HepG2 (cell line): ENCODE results near the gene ADAMTS17. TPM values are rescaled to one million over a fixed set of nuclear protein-coding genes. Genes with fewer than 3 reads are reported as not detected.

Experiments used
- ATAC-seq: fragments of 200-7000 bp; cut with Tn5 transposase; 3 replicates; pipeline ENCODE4 v1.9.1; 2020; ENCODE audit warnings: mild to moderate bottlenecking, moderate library complexity
- BruUV-seq: library from RNA; stranded (reverse); fragments of 400-500 nt; replicated peaks from 2 replicates; lab custom pipeline; 2021; lab: Mats Ljungman, UMichigan
- CTCF ChIA-PET: fragments of 300-600 bp; formaldehyde crosslinking; extraction: SDS; loops from one replicate; lab custom pipeline; 2021; ENCODE audit warnings: low total read pairs, inconsistent platforms, low intra/inter-chr PET ratio; lab: Yijun Ruan, JAX
- POLR2A ChIA-PET: fragments of 350-600 bp; sonication (Branson Sonifier 250); formaldehyde crosslinking; loops from one replicate; lab custom pipeline; 2020; ENCODE audit warnings: antibody characterized with exemption, inconsistent platforms; lab: Yijun Ruan, JAX
- DNase-seq: peaks from one replicate; pipeline ENCODE4 v3.0.0-alpha.2; 2015; ENCODE audit warnings: low spot score
- FAIRE-seq: peaks from 3 replicates; lab custom pipeline; 2011; peaks lifted over from hg19 to GRCh38; lab: Jason Lieb, UNC
- H2AFZ ChIP-seq: one replicate; pipeline ENCODE4 v1.6.1; 2011; ENCODE audit warnings: low read length, inconsistent platforms
- H3K27ac ChIP-seq: fragments of 300-600 bp; 3 replicates; pipeline ENCODE4 v1.8.0; 2011; ENCODE audit warnings: mixed run types, mild to moderate bottlenecking, mixed read lengths, low read length, inconsistent platforms; ENCODE audit not compliant: insufficient read depth; ENCODE audit errors: extremely low read length
- H3K27me3 ChIP-seq, 2 experiments: fragments of 200-600 bp in 1 of 2; 2 replicates in 1 of 2; 3 replicates in 1 of 2; pipeline versions ENCODE4 v1.6.0 to v1.8.0; 2011; ENCODE audit warnings: low read length in 2 of 2, mild to moderate bottlenecking in 2 of 2, moderate library complexity in 2 of 2, inconsistent platforms in 1 of 2; ENCODE audit not compliant: insufficient read depth in 2 of 2, control insufficient read depth in 1 of 2
- H3K36me3 ChIP-seq, 2 experiments: fragments of 200-600 bp in 1 of 2; replicated peaks in 1 of 2; 2 replicates in 1 of 2; 3 replicates in 1 of 2; pipeline versions ENCODE4 v1.5.1 to v1.8.0; 2011; ENCODE audit warnings: low read length in 2 of 2, inconsistent platforms in 1 of 2; ENCODE audit not compliant: insufficient read depth in 2 of 2, control insufficient read depth in 1 of 2
- H3K4me1 ChIP-seq: 2 replicates; pipeline ENCODE4 v1.5.1; 2012; ENCODE audit warnings: low read length, inconsistent platforms; ENCODE audit not compliant: insufficient read depth
- H3K4me2 ChIP-seq: 2 replicates; pipeline ENCODE4 v1.6.0; 2011; ENCODE audit warnings: low read depth, low read length, inconsistent platforms
- H3K4me3 ChIP-seq, 3 experiments: fragments of 200-600 bp in 1 of 3; sonication (generic), shearing (Covaris generic) in 1 of 3; replicated peaks in 1 of 3; 2 replicates each; pipeline ENCODE4 v1.5.1; 2011 to 2016; ENCODE audit warnings: low read length in 3 of 3, inconsistent platforms in 2 of 3, low read depth in 2 of 3, mild to moderate bottlenecking in 2 of 3, control low read depth in 1 of 3, mixed read lengths in 1 of 3; ENCODE audit not compliant: insufficient read depth in 1 of 3
- H3K79me2 ChIP-seq: one replicate; pipeline ENCODE4 v1.6.1; 2011; ENCODE audit warnings: low read length, inconsistent platforms; ENCODE audit not compliant: insufficient read depth
- H3K9ac ChIP-seq: 2 replicates; pipeline ENCODE4 v1.6.0; 2011; ENCODE audit warnings: mild to moderate bottlenecking, low read depth, low read length, inconsistent platforms; ENCODE audit not compliant: insufficient read depth
- H3K9me3 ChIP-seq: 2 replicates; pipeline ENCODE4 v1.5.1; 2012; ENCODE audit warnings: mild to moderate bottlenecking, low read length
- H4K20me1 ChIP-seq: 2 replicates; pipeline ENCODE4 v1.6.0; 2011; ENCODE audit warnings: inconsistent platforms, mild to moderate bottlenecking, low read length, moderate library complexity; ENCODE audit not compliant: insufficient read depth
- RBAK ChIP-seq: sonication (generic); formaldehyde crosslinking; IDR thresholded peaks from 2 replicates; pipeline ENCODE4 v1.5.1; 2020; ENCODE audit warnings: mild to moderate bottlenecking, missing genetic modification reagents
- SRY ChIP-seq: sonication (generic); formaldehyde crosslinking; IDR thresholded peaks from 2 replicates; pipeline ENCODE4 v1.8.0; 2022; ENCODE audit warnings: mild to moderate bottlenecking, missing genetic modification reagents
- ZBTB1 ChIP-seq: sonication (generic); formaldehyde crosslinking; IDR thresholded peaks from 2 replicates; pipeline ENCODE4 v1.4.0; 2020; ENCODE audit warnings: missing genetic modification reagents, borderline replicate concordance
- ZNF121 ChIP-seq: sonication (generic); formaldehyde crosslinking; IDR thresholded peaks from 2 replicates; pipeline ENCODE4 v1.5.0; 2020; ENCODE audit warnings: mild to moderate bottlenecking, missing genetic modification reagents
- ZNF235 ChIP-seq: sonication (generic); formaldehyde crosslinking; IDR thresholded peaks from 2 replicates; pipeline ENCODE4 v1.8.1; 2023; ENCODE audit warnings: mild to moderate bottlenecking, missing genetic modification reagents, borderline replicate concordance
- ZNF326 ChIP-seq: sonication (generic); formaldehyde crosslinking; IDR thresholded peaks from 2 replicates; pipeline ENCODE4 v1.4.0; 2020; ENCODE audit warnings: missing genetic modification reagents, borderline replicate concordance
- ZNF619 ChIP-seq: sonication (generic); formaldehyde crosslinking; IDR thresholded peaks from 2 replicates; pipeline ENCODE4 v1.4.0; 2020; ENCODE audit warnings: mild to moderate bottlenecking, missing genetic modification reagents
- ZNF7 ChIP-seq: IDR thresholded peaks from 2 replicates; pipeline ENCODE4 v1.6.1; 2016; ENCODE audit warnings: missing biosample characterization, missing genetic modification reagents
- ZNF777 ChIP-seq: sonication (generic); formaldehyde crosslinking; IDR thresholded peaks from 2 replicates; pipeline ENCODE4 v1.4.0; 2020; ENCODE audit warnings: missing genetic modification reagents
- WGBS: methylation state at CpG from one replicate; pipeline ENCODE4 v1.1.6; 2017; ENCODE audit warnings: low lambda C conversion rate; 5-methylcytosine and 5-hydroxymethylcytosine counted together
- in situ Hi-C: cut with HindIII; loops from 2 replicates; pipeline ENCODE4 v1.10.0; 2017; ENCODE audit warnings: low pct_unique_long_range_greater_than_20kb; ENCODE audit not compliant: extremely low pct_ligation_motif_present
- intact Hi-C: fragments of 100-400 bp; cut with micrococcal nuclease; formaldehyde crosslinking; loops from one replicate; pipeline ENCODE4 v1.10.0; 2022; ENCODE audit not compliant: unreplicated experiment
- polyA plus RNA-seq, 8 experiments: library from polyadenylated mRNA; depleted of rRNA in 3 of 8; stranded (reverse) in 7 of 8; unstranded in 1 of 8; fragments of >200 nt; fragmentation: Illumina TruSeq in 4 of 8; extraction: Trizol in 4 of 8; gene quantifications; 2 replicates each; pipeline versions ENCODE4 v1.2.1 to v1.2.3, GENCODE V29; 2011 to 2016; ENCODE audit warnings: low read depth in 4 of 8, missing spikeins in 1 of 8, mixed read lengths in 1 of 8; ENCODE audit not compliant: insufficient read depth in 1 of 8
- total RNA-seq, 5 experiments: library from RNA; depleted of rRNA; stranded (reverse); fragments of >200 nt; fragmentation: Illumina TruSeq; extraction: Trizol; gene quantifications; 2 replicates each; pipeline ENCODE4 v1.2.3, GENCODE V29; 2016; ENCODE audit warnings: low read depth in 1 of 5
- TF ChIP-seq, protein P1 (sequence below): IDR thresholded peaks from 2 replicates; pipeline ENCODE4 v1.6.1; 2016
- TF ChIP-seq, protein P2 (sequence below): sonication (generic); formaldehyde crosslinking; conservative IDR thresholded peaks from 2 replicates; pipeline ENCODE4 v1.4.0; 2020; ENCODE audit warnings: missing genetic modification reagents
- TF ChIP-seq, protein P3 (sequence below): sonication (generic); formaldehyde crosslinking; IDR thresholded peaks from 2 replicates; pipeline ENCODE4 v1.5.1; 2020; ENCODE audit warnings: mild to moderate bottlenecking, missing genetic modification reagents, moderate library complexity
- TF ChIP-seq, protein P4 (sequence below): sonication (generic); formaldehyde crosslinking; IDR thresholded peaks from 2 replicates; pipeline ENCODE4 v1.8.0; 2022; ENCODE audit warnings: missing genetic modification reagents, mild to moderate bottlenecking, moderate library complexity, borderline replicate concordance
- TF ChIP-seq, protein P5 (sequence below): sonication (generic); formaldehyde crosslinking; IDR thresholded peaks from 2 replicates; pipeline ENCODE4 v1.8.1; 2022; ENCODE audit warnings: mild to moderate bottlenecking, missing genetic modification reagents
- TF ChIP-seq, protein P6 (sequence below): sonication (generic); formaldehyde crosslinking; IDR thresholded peaks from 2 replicates; pipeline ENCODE4 v1.4.0; 2020; ENCODE audit warnings: missing genetic modification reagents, borderline replicate concordance

Gene ADAMTS17
- total and polyA plus RNA-seq, 2 of the 13 experiments (the other 11 are each of a cell fraction or from before 2014, with no cell fraction given): 0.02 to 0.04 TPM

DNA sequence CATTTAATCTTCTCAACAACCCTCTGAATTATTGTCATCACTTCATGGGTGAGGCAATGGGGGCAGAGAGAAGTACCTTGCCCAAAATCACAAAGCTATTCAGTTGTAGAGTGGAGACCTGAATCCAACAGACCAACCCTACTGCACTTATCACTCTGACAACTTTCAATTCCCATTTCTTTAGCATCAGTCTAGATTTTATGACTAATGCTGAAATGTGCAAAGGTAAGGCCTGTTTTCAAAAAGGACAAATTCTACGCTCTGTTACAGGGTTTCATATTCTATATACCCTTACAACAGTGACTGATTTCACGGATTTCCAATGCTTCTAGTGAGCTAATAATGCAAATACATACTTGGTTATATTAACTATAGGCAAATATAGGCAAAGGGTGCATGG is 286.0 kb downstream of the ADAMTS17 start:
- DNase-seq (no peak), FAIRE-seq (no peak)
- WGBS: 18% methylated on average over 2 of the region's 2 CpGs
- TF ChIP-seq, protein P1, sequence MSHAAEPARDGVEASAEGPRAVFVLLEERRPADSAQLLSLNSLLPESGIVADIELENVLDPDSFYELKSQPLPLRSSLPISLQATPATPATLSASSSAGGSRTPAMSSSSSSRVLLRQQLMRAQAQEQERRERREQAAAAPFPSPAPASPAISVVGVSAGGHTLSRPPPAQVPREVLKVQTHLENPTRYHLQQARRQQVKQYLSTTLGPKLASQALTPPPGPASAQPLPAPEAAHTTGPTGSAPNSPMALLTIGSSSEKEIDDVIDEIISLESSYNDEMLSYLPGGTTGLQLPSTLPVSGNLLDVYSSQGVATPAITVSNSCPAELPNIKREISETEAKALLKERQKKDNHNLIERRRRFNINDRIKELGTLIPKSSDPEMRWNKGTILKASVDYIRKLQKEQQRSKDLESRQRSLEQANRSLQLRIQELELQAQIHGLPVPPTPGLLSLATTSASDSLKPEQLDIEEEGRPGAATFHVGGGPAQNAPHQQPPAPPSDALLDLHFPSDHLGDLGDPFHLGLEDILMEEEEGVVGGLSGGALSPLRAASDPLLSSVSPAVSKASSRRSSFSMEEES: no peak
- TF ChIP-seq, protein P2, sequence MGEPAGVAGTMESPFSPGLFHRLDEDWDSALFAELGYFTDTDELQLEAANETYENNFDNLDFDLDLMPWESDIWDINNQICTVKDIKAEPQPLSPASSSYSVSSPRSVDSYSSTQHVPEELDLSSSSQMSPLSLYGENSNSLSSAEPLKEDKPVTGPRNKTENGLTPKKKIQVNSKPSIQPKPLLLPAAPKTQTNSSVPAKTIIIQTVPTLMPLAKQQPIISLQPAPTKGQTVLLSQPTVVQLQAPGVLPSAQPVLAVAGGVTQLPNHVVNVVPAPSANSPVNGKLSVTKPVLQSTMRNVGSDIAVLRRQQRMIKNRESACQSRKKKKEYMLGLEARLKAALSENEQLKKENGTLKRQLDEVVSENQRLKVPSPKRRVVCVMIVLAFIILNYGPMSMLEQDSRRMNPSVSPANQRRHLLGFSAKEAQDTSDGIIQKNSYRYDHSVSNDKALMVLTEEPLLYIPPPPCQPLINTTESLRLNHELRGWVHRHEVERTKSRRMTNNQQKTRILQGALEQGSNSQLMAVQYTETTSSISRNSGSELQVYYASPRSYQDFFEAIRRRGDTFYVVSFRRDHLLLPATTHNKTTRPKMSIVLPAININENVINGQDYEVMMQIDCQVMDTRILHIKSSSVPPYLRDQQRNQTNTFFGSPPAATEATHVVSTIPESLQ (CRISPR knock-in tag): no peak
- no peak for TF ChIP-seq ZNF7 (CRISPR knock-in tag)
- TF ChIP-seq RBAK (CRISPR knock-in tag): no peak
- TF ChIP-seq, protein P3, sequence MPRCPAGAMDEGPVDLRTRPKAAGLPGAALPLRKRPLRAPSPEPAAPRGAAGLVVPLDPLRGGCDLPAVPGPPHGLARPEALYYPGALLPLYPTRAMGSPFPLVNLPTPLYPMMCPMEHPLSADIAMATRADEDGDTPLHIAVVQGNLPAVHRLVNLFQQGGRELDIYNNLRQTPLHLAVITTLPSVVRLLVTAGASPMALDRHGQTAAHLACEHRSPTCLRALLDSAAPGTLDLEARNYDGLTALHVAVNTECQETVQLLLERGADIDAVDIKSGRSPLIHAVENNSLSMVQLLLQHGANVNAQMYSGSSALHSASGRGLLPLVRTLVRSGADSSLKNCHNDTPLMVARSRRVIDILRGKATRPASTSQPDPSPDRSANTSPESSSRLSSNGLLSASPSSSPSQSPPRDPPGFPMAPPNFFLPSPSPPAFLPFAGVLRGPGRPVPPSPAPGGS (CRISPR knock-in tag): no peak
- TF ChIP-seq, protein P4, sequence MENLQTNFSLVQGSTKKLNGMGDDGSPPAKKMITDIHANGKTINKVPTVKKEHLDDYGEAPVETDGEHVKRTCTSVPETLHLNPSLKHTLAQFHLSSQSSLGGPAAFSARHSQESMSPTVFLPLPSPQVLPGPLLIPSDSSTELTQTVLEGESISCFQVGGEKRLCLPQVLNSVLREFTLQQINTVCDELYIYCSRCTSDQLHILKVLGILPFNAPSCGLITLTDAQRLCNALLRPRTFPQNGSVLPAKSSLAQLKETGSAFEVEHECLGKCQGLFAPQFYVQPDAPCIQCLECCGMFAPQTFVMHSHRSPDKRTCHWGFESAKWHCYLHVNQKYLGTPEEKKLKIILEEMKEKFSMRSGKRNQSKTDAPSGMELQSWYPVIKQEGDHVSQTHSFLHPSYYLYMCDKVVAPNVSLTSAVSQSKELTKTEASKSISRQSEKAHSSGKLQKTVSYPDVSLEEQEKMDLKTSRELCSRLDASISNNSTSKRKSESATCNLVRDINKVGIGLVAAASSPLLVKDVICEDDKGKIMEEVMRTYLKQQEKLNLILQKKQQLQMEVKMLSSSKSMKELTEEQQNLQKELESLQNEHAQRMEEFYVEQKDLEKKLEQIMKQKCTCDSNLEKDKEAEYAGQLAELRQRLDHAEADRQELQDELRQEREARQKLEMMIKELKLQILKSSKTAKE (CRISPR knock-in tag): no peak
- no peak for TF ChIP-seq ZNF121 (CRISPR knock-in tag)
- TF ChIP-seq ZNF777: no peak
- TF ChIP-seq, protein P5, sequence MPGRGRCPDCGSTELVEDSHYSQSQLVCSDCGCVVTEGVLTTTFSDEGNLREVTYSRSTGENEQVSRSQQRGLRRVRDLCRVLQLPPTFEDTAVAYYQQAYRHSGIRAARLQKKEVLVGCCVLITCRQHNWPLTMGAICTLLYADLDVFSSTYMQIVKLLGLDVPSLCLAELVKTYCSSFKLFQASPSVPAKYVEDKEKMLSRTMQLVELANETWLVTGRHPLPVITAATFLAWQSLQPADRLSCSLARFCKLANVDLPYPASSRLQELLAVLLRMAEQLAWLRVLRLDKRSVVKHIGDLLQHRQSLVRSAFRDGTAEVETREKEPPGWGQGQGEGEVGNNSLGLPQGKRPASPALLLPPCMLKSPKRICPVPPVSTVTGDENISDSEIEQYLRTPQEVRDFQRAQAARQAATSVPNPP (CRISPR knock-in tag): no peak
- TF ChIP-seq ZNF326 (CRISPR knock-in tag): no peak
- TF ChIP-seq, protein P6, sequence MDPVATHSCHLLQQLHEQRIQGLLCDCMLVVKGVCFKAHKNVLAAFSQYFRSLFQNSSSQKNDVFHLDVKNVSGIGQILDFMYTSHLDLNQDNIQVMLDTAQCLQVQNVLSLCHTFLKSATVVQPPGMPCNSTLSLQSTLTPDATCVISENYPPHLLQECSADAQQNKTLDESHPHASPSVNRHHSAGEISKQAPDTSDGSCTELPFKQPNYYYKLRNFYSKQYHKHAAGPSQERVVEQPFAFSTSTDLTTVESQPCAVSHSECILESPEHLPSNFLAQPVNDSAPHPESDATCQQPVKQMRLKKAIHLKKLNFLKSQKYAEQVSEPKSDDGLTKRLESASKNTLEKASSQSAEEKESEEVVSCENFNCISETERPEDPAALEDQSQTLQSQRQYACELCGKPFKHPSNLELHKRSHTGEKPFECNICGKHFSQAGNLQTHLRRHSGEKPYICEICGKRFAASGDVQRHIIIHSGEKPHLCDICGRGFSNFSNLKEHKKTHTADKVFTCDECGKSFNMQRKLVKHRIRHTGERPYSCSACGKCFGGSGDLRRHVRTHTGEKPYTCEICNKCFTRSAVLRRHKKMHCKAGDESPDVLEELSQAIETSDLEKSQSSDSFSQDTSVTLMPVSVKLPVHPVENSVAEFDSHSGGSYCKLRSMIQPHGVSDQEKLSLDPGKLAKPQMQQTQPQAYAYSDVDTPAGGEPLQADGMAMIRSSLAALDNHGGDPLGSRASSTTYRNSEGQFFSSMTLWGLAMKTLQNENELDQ (CRISPR knock-in tag): no peak
- no peak for TF ChIP-seq ZBTB1 (CRISPR knock-in tag)
- TF ChIP-seq ZNF235 (CRISPR knock-in tag): no peak
- TF ChIP-seq ZNF619 (CRISPR knock-in tag): no peak
- TF ChIP-seq SRY (CRISPR knock-in tag): no peak

More for the DNA sequence above, 286.0 kb downstream of the ADAMTS17 start:
- in situ Hi-C loops (no loop called here), intact Hi-C loops (no loop called here)
- Histone ChIP-seq H2AFZ (no peak overlapping the region), H3K9me3 (no peaks in the 10 kb centered on the region), H4K20me1 (no peaks in the 10 kb centered on the region), H3K4me3 (no peak overlapping the region), H3K9ac (no peak overlapping the region), H3K79me2 (no peaks in the 10 kb centered on the region), H3K27me3 (peaks cover 5 to 50% of the 10 kb centered on the region in 2 experiments; a peak in 3 of 5 replicates), H3K4me2 (no peak overlapping the region), H3K4me1 (no peaks in the 10 kb centered on the region), H3K36me3 (no peaks in the 10 kb centered on the region), H3K27ac (no peak overlapping the region)
- no TSS peak for BruUV-seq
- POLR2A ChIA-PET: no interaction called here
- CTCF ChIA-PET: no interaction called here
- ATAC-seq: no peak
